Gastroesophageal sphincter (tissue), 4 donors: ENCODE data around the gene CRIM1. TPM values are rescaled to one million over a fixed set of nuclear protein-coding genes. Genes with fewer than 3 reads are reported as not detected.
A peak's percentile ranks its signal among the peaks of the same experiment; 100 is the strongest.

Experiments
- ATAC-seq: fragments of 150-250 bp; one replicate; pipeline ENCODE4 v1.9.1; 2016; ENCODE audit warnings: mild to moderate bottlenecking, moderate library complexity
- H3K27ac ChIP-seq, 4 donors: fragments of 200-600 bp; sonication (generic) in 3 of 4; 1 replicate in 3 of 4; 2 replicates in 1 of 4; pipeline ENCODE4 v1.5.1; 2016 to 2019
- H3K27me3 ChIP-seq: fragments of 200-600 bp; sonication (generic); one replicate; pipeline ENCODE4 v1.5.1; 2019
- H3K36me3 ChIP-seq, 2 donors: fragments of 200-600 bp; sonication (generic); one replicate each; pipeline ENCODE4 v1.5.1; 2019; ENCODE audit warnings: control low read depth in 1 of 2
- H3K4me1 ChIP-seq, 3 donors: fragments of 200-600 bp; sonication (generic); 1 replicate in 2 of 3; 2 replicates in 1 of 3; pipeline ENCODE4 v1.5.1; 2016 to 2019; ENCODE audit warnings: control low read depth in 2 of 3
- H3K4me3 ChIP-seq, 2 donors: fragments of 200-600 bp; sonication (generic); one replicate each; pipeline ENCODE4 v1.5.1; 2019; ENCODE audit warnings: mild to moderate bottlenecking in 1 of 2, moderate library complexity in 1 of 2
- H3K9me3 ChIP-seq, 3 donors: fragments of 200-600 bp; sonication (generic); one replicate each; pipeline ENCODE4 v1.5.1; 2017 to 2019; ENCODE audit warnings: control low read depth in 2 of 3
- EP300 ChIP-seq: sonication (generic); formaldehyde crosslinking; IDR thresholded peaks from one replicate; pipeline ENCODE4 v1.6.1; 2017; ENCODE audit warnings: antibody characterized with exemption, mild to moderate bottlenecking
- POLR2A ChIP-seq, 2 donors: fragments of 450-650 bp; IDR thresholded peaks; one replicate each; pipeline ENCODE4 v1.6.1; 2017; ENCODE audit warnings: antibody characterized with exemption in 2 of 2, mild to moderate bottlenecking in 2 of 2, moderate library complexity in 1 of 2
- POLR2AphosphoS5 ChIP-seq: sonication (generic); formaldehyde crosslinking; IDR thresholded peaks from one replicate; pipeline ENCODE4 v1.6.1; 2017; ENCODE audit warnings: antibody characterized with exemption
- WGBS, 2 donors: methylation state at CpG; one replicate each; pipeline ENCODE4 v1.1.5; 2018; ENCODE audit warnings: low coverage in 1 of 2; 5-methylcytosine and 5-hydroxymethylcytosine counted together
- total RNA-seq, 4 donors: library from RNA; depleted of rRNA; stranded (reverse); fragments of >200 nt; gene quantifications; one replicate each; pipeline ENCODE4 v1.1.0, GENCODE V29; 2016
- TF ChIP-seq, protein P1 (sequence below), 4 experiments: fragments of 200-600 bp in 2 of 4; fragments of 450-650 bp in 2 of 4; sonication (generic) in 1 of 4; IDR thresholded peaks; one replicate each; pipeline ENCODE4 v1.5.1; 2017 to 2019; ENCODE audit warnings: antibody characterized with exemption in 4 of 4, mild to moderate bottlenecking in 2 of 4, moderate library complexity in 2 of 4

CRIM1 gene
- total RNA-seq, 4 donors from 2014 or later = 150 to 342 (median 203) TPM

DNA sequence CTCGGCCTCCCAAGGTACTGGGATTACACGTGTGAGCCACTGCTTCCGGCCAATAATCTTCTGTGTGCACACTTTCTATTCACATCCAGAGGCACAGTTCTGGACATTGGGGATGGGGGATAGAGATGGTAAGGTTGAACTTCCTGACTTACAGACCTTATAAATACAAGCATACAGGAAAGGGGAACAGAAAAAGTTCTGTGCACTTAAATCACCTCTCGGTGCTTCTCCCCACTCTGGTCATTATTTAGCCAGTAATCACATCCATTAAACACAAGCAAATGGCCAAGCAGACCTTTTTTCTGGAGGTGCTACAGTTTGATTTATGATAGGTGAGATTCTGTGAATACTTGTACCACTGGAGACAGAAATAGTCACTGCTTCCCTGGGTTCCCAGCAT, 110.6 kb downstream of the CRIM1 start:
- H3K9me3 ChIP-seq = no peaks in the 10 kb centered on the region
- no peak for ATAC-seq
- no peaks in the 10 kb centered on the region for H3K27me3 ChIP-seq
- H3K4me3 ChIP-seq = no peak overlapping the region
- 18 to 80% methylated on average over 1 to 4 of the region's 4 CpGs for WGBS, 2 donors
- peaks cover 2 to 57% (median 4%) of the 10 kb centered on the region in 3 donors for H3K4me1 ChIP-seq
- H3K27ac ChIP-seq = peak overlapping the region in 3 of 4 donors; percentile 10 to 45 (median 29)
- H3K36me3 ChIP-seq = peaks cover 0 to 43% of the 10 kb centered on the region in 2 donors
- TF ChIP-seq EP300 (no peak), POLR2AphosphoS5 (no peak), POLR2A (IDR thresholded peaks at IDR 0.05) (no peak)
- TF ChIP-seq, protein P1, sequence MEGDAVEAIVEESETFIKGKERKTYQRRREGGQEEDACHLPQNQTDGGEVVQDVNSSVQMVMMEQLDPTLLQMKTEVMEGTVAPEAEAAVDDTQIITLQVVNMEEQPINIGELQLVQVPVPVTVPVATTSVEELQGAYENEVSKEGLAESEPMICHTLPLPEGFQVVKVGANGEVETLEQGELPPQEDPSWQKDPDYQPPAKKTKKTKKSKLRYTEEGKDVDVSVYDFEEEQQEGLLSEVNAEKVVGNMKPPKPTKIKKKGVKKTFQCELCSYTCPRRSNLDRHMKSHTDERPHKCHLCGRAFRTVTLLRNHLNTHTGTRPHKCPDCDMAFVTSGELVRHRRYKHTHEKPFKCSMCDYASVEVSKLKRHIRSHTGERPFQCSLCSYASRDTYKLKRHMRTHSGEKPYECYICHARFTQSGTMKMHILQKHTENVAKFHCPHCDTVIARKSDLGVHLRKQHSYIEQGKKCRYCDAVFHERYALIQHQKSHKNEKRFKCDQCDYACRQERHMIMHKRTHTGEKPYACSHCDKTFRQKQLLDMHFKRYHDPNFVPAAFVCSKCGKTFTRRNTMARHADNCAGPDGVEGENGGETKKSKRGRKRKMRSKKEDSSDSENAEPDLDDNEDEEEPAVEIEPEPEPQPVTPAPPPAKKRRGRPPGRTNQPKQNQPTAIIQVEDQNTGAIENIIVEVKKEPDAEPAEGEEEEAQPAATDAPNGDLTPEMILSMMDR (IDR thresholded peaks at IDR 0.05) = no peak

DNA sequence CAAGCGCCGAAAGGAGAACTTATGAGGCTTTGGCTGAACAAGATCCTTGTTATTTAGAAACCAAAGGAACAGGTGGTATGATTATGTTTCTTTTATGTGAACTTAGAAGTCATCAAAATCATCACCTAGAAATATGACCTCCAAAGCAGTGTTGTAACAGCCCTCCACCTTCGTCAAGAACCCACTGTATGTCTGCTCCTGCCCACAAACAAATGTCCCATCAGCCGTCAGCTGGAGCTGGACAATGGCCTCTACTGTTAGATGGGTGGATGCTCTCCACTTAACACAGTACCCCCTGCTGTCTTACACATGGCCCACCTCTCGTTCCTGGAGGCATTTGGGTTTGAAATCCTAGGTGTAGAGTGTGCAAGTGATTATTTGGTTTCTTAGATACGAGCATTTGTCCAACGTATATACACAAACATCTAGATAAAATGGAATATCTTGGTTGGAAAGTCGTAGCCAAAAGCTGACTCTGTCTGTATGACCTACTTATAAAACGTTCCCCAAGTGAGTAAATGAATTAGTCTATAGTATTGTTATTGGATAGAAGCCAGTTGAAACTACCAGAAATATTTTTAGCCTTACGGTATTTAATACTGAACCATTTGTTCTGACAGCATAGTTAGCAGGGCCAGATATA, 113.0 kb downstream of the CRIM1 start:
- 63 to 67% methylated on average over 5 to 9 of the region's 10 CpGs for WGBS, 2 donors
- no peak for TF ChIP-seq POLR2AphosphoS5
- TF ChIP-seq, protein P1 (IDR thresholded peaks at IDR 0.05) = no peak
- no peak for TF ChIP-seq EP300
- no peak for TF ChIP-seq POLR2A (IDR thresholded peaks at IDR 0.05)
- no peak for ATAC-seq
- Histone ChIP-seq H3K27ac (peak overlapping the region in 2 of 4 donors; percentile 53 to 56), H3K9me3 (no peaks in the 10 kb centered on the region), H3K36me3 (peaks cover 0 to 44% of the 10 kb centered on the region in 2 donors), H3K27me3 (no peaks in the 10 kb centered on the region), H3K4me3 (no peak overlapping the region), H3K4me1 (peaks cover 0 to 38% (median 0%) of the 10 kb centered on the region in 3 donors)

DNA sequence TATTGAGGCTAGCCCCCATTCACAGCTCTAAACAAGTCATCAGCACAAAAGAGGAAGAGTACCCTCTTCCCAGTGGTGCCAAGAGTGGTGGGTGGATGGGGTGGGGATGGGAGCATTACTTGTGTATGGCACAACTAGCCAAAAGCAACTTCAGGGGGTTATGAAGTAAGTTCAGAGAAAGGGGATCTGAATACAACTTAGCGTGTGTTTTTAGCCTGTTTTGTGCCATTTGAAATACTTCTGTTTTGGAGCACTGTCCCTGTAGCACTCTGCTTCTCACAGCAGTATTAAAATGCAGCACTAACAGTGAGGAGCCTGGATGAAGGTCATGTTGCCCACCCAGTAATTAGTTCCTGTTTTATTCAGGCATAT, 113.5 kb downstream of the CRIM1 start:
- TF ChIP-seq EP300 = no peak
- no peak for TF ChIP-seq POLR2A (IDR thresholded peaks at IDR 0.05)
- TF ChIP-seq, protein P1 (IDR thresholded peaks at IDR 0.05) = no peak
- TF ChIP-seq POLR2AphosphoS5 = no peak
- Histone ChIP-seq H3K27me3 (no peaks in the 10 kb centered on the region), H3K9me3 (no peaks in the 10 kb centered on the region), H3K27ac (peak overlapping the region in 3 of 4 donors; percentile 4 to 56 (median 53)), H3K4me3 (no peak overlapping the region), H3K36me3 (peaks cover 0 to 38% of the 10 kb centered on the region in 2 donors), H3K4me1 (peaks cover 0 to 38% (median 0%) of the 10 kb centered on the region in 3 donors)
- no peak for ATAC-seq
- 67% methylated on average over 1 of the region's 1 CpG for WGBS, 2 donors

DNA sequence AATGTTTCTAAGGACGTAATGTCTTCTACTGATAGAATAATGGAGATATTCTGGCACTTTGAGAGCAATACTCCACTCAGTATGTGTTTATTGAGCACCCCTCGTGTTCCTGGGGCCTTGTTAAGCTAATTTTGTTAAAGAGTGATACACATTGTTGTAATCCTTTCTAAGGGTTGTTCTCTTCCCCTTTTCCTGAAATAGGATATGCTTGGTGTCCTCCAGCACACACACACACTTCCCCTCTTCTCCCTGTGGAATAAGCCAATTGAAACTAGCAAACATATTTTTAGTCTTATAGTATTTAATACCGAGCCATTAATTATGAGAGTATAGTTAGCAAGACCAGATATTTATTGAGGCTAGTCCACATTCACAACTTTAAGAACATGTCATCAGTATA, 114.1 kb downstream of the CRIM1 start:
- Histone ChIP-seq H3K27me3 (no peaks in the 10 kb centered on the region), H3K4me3 (no peak overlapping the region), H3K36me3 (peaks cover 0 to 32% of the 10 kb centered on the region in 2 donors), H3K4me1 (peaks cover 0 to 38% (median 0%) of the 10 kb centered on the region in 3 donors), H3K9me3 (peaks cover 0 to under 1% (median 0%) of the 10 kb centered on the region in 3 donors), H3K27ac (peak overlapping the region in 3 of 4 donors; percentile 4 to 56 (median 53))
- TF ChIP-seq, protein P1 (IDR thresholded peaks at IDR 0.05) = no peak
- ATAC-seq = no peak
- WGBS, 2 donors = 40 to 51% methylated on average over 2 to 3 of the region's 3 CpGs

DNA sequence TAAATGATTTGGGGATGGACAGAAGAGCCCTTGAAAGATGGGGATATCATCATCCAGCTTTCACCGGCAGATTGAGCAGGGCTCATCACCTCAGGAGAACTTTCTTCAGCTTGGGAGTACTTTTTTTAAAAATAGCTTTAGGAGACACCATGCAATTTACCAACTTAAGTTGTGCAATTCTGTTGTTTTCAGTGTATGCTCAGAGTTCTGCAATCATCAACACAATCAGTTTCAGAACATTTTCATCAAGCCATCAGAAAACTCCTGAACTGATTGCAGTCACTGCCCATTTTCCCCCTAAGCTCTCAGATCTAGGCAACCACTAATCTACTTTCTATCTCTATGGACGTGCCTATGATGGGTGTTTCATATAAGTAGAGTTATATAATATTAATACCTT, 117.7 kb downstream of the CRIM1 start:
- H3K36me3 ChIP-seq = peaks cover 0 to 32% of the 10 kb centered on the region in 2 donors
- TF ChIP-seq EP300 (no peak), POLR2AphosphoS5 (no peak), POLR2A (IDR thresholded peaks at IDR 0.05) (no peak)
- TF ChIP-seq, protein P1 (IDR thresholded peaks at IDR 0.05) = no peak
- H3K4me1 ChIP-seq = peaks cover 6 to 31% (median 9%) of the 10 kb centered on the region in 3 donors
- H3K27me3 ChIP-seq = no peaks in the 10 kb centered on the region
- H3K9me3 ChIP-seq = peaks cover 0 to 17% (median 5%) of the 10 kb centered on the region in 3 donors
- peak; percentile 29 for ATAC-seq
- WGBS, 2 donors = 94 to 96% methylated on average over 2 of the region's 2 CpGs
- no peak overlapping the region for H3K4me3 ChIP-seq
- no peak overlapping the region for H3K27ac ChIP-seq
